Globus pallidus (tissue), 1 donor: ENCODE data around the gene KNSTRN.

Experiments used
- DNase-seq: peaks from one replicate; pipeline ENCODE4 v3.0.0-alpha.2; 2015; ENCODE audit warnings: low spot score

Gene KNSTRN, protein sequence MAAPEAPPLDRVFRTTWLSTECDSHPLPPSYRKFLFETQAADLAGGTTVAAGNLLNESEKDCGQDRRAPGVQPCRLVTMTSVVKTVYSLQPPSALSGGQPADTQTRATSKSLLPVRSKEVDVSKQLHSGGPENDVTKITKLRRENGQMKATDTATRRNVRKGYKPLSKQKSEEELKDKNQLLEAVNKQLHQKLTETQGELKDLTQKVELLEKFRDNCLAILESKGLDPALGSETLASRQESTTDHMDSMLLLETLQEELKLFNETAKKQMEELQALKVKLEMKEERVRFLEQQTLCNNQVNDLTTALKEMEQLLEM

DNA sequence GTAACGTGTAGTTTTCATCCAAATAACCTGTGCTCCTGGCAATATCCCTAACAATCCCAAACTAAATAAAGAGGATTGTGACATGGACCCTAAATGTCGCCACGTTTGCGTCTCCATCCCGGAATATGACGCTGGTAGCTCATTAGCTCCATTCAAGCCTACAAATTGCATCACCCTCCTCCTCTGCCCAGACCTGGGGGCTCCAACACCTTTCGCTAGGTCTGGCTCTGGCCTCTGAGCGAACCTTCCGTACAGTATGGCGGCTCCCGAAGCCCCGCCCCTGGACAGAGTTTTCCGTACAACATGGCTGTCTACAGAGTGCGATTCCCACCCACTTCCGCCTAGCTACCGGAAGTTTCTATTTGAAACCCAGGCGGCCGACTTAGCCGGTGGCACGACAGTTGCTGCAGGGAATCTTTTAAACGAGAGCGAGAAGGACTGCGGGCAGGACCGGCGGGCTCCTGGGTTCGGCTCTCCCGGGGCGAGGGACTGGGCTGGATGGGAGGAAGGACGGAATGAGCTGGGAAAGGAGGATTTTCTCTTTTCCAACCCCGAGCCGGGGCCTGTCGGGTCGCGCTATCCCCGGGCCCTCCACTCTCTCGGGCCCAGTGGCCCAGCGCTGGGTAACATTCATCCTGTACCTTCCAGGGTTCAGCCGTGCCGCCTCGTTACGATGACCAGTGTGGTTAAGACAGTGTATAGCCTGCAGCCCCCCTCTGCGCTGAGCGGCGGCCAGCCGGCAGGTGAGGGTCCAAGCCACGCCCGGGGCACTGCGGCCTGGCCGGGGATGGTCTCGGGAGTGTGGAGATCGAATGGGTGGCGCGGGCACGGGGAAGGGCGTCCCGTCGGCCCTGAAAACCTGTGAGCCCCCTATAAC lies at the start of gene KNSTRN:
Gene KNSTRN, plus strand, starts transcription at position 142 of the 877 bp plus-strand sequence. Its CDS starts 115 bp downstream, at position 257.
- DNase-seq: peak; percentile 91

DNA sequence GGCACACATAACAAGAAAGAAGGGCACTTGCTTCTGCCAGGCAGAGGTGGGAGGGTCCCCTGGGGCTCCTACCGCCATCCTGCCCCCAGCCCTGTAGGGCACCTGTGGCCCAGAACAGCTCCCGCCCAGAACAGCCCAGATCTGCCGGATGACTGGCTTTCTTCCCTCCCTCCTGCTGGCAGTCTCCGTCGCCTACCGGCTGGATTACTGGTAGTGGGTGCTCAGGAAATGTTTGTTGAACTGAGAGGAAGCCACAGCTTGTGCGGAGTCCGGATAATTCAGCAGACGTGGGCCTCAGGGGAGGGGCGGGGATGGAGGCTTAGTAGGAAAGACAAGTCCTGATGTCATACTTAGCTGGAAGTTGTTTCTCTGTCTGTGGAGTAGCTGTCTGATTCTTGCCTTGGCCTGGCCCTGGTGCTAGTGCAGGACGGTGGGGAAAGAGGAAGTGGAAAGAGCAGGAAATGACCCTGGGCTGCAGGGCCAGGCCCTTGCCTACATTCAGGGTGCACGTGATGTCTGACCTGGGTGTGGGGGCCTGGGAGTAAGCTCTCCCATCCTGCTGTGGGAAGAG lies 48.5 kb upstream of the KNSTRN start:
- DNase-seq: peak; percentile 71

DNA sequence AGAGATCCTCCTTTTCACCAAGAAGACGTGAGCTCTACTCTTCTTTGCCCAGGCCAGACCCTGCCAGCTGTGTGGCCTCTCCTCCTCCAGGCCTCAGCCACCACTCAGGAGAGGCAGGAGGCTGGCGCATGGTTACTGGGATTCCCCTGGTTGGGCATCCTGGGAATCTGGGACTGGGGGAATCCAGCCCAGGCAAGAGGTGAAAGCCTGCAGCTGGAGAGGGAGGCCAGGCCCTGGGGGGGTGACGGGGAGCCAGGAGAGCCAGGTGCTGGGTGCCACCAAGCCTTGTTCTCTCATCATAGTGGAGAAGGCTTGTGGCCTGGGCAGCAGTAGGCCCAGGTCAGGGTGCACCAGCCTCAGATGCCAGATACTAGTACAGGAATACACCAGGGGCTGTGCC lies 48.0 kb upstream of the KNSTRN start:
- no peak for DNase-seq

DNA sequence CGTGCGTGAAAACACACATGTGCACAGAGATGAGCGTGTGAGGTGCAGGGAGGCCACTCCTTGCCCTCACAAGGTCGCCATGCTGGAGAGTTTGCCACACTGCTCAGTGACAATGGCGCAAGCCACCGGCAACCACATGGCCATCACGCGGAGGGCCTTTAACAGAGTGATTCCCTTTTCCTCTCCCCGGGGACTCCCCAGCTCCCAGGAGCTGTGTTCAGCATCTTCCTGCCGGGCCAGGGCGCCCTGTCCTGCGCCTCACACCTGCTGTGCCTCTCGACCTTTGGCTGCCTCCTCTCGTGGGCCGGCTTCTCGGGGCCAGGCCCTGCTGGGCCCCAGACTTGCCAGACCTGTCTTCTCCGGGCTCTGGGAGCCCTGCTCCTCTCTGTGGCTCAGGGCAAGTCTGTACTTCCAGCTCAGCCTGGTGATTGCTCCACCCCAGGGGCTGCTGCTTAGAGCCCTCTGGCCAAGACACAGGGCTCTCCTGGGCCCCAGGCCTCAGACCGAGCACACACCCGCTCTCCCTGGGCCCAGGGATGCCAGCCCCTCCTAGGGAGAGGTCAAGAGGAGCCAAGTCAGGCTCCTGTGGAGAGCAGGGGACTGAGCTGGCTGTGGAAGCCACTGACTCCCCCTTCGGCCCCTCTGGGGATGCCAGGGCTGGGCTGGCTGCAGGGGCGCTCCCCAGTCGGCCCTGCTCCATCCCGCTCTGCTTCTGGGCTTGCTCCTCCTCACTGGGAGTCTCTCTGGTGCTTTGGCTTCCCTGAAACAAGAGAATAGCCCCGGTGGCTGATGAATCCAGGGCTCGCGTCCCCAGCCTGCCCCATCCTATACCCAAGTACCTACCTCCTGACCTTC lies 47.4 kb upstream of the KNSTRN start:
- no peak for DNase-seq

DNA sequence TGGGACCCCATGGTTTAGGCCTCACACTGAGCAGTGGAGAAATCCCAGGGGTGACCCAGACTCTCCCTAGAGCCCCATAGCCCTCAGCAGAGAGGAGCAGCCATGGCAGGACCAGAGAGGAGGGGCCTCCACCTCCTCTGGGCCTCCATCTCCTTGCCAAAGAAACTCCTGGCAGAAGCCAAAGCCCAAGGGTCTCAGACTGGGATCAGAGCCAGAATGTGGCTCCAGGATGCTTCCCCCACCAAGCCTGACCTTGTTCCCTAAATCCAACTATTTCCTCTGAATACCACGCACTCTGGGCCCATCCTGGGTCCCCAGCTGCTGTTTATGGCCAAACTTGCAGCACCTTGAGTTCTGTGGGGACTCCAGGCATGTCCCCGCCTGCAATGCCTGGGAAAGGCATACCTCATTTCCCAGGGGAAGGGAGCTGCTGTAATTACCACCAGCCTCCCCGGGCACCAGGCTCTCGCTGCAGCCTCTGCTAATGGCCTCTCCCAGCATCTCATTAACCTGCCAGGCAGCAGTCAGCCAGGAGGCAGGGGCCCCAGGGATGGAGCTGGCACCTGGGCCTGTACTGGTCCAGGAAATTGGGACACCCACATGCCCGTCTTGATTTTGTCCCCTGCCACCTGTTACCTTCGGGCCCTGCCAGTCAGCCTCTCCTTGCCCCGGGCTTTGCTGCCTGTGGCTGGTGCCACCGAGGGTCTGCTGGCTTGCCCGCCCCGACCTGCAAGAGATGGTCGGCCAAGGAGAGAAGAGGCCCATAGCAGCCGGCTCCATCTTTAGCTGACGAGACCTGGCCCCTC lies 46.4 kb upstream of the KNSTRN start:
- DNase-seq: no peak

DNA sequence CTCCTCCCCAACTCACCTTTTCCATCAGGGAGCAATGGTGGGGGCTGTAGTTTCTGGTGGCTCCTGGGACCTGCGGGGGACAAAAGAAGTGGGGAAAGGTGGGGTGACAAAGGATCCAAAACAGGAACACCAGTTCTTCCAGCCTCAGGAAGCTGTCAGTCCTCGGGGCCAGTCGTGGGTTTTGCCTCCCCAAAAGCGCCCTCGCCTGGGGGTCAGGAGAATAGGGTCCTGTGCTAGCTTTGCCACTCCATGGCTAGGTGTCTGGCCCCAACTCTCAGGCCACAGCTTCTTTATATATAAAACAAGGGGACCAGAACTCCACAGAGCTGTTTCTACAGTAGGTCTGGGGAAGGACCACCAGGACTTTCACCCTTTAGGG lies 45.8 kb upstream of the KNSTRN start:
- no peak for DNase-seq

DNA sequence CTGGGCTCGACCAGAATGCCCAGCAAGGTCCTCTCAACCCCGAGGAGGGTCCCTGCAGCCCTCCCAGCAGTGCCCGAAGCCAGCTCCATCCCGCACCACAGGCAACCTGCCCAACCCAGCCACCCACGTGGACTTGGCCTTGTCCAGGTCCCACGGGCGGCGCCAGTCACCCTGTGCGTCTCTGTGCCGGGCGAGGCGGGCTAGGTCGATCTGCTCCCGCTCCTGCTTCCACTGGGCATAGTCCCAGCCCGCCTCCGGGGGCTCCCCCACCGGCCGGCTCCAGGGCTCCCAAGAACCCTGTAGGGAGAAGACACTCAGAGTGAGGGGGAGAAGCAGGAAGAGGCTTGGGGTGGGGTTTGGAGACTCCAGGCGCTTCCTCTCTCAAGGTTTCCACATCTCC lies 44.9 kb upstream of the KNSTRN start:
- DNase-seq: no peak

DNA sequence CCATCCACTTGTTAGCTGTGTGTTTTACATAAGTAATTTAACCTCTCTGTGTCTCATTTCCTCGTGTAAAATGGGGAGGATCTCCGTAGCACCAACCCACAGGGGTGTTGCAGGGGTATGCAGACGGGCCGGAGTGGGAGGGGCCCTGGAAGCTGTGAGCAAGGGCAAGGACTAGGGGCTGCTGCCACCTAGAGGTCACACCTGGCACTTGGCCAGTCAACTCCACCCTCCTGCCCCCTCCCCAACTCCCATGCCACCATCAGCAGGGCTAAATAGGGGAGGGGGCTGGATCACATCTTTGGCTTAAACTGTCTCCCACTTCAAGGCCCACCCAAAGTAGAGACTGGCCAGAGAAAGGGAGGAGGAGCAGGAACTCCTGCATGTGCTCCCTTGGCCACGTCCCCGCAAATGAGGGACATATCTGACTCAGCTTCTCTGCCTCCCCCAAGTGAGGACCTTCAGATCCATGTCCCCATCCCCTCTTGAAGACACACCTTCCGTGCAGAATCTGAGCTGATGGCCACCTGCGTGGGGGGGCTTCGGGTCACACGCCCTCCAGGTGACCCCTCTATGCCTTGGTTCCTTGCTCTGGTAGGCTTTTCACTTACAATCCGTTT lies 44.4 kb upstream of the KNSTRN start:
- DNase-seq: peak; percentile 53

DNA sequence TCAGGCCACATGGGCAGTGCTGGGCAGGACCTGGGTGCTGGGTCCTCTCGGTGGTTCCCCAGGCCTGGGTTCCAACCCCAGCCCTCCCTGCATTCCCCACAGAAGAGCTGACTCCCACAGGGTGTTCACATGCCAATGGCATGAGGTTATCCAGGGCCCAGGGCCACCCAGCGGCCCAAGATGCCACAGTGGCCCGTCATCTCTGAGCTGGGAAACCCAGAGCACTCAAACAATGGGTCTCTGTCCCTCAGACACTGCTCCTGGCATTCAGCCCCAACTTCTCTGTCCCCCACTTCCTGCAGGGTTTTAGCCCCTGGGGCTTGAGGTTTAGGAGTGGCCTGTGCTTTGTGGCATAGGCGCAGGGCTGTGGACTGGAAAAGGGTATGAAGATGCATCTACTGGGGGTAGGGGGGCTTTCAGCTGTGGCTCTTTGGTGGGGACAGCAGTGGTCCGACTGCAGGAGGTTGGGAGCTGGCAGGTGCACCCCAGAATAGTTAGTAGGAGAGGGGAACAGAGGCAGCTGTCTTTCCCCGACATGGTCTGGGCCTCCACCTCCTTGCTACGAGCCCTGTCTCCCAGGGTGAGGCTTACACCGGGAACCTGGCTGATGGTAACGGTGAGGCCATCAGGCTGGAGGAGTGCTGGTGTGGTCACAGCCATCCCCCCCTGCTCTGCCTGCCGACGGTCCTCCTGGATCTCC lies 43.5 kb upstream of the KNSTRN start:
- DNase-seq: peak; percentile 90

DNA sequence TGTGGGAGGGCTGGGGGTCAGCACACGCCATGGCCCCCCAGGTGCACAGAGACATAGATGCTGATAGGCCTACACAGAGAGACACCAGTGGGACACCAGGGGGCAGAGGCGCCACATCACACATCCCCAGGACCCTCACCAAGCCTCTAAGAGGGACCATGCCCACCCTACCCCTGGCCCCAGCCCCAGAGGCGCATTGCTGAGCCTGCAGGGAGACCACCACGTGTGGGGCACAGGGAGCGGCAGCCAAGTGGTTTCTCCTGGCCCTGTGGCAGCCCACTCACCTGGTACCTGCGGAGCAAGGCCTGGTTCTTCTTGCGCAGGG lies 42.9 kb upstream of the KNSTRN start:
- no peak for DNase-seq

DNA sequence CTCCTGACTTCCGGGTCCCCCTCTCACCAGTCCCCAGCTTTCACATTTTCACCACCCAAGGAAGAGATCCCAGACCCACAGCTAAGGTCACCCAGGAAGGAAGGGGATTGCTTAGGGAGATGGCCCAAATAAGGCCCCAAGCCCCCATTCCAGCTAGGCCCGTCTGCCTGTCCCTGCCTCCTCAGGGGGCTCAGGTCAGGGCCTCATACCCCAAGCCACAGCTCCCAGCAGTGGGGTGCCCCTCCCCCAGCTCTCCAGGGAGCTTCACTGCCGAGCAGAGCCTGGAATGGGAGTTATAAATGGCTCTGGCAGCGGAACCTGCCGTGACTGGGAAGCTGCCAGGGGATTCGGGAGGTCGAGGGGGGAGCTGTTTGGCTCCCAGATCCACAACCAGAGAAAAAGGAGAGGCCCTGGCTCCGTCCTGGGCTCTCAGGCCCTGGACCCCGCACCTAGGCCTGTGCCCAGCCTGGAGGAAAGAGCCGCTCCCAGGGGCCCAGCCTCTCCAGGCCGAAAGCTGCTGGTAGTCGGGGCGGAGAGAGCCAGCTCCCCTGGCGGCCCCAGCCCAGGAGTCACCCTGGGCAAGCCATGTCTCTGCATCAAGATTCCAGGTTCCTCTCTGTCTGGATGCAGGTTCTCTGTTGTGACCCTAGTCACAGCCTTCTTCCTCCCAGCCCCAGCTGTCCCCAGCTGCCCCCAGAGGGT lies 42.3 kb upstream of the KNSTRN start:
- DNase-seq: peak; percentile 77

DNA sequence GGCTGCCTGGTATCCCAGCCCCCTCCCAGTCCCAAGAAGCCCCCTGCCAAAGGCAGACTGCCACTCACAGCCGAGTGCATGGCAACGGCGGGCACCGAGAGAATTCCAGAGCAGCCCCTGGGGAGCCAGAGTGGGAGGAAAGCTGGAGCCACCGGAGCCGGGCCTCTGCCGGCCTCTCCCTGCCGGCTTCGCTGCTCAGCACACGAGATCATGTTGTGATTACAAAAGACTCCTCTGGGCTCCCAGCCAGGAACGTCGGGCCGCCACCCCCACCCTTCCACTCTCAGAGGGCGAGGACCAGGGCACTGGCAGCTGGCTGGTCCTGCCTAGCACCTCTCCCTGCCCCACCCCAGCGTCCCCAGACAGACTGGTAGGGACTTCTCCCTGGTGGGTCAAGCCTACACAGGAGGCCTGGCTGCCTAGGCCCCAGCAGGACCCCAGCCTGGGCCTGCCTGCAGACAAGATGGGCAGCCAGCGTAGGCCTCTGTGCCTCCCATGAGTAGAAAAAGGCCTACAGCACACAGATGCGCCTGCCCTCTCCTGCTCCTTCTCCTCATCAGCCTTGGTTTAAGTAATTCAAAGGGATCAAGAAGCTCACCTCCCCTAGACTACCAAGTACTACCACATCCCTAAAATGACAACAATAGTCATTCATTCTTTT lies 41.7 kb upstream of the KNSTRN start, which contains the start of gene CCDC9B:
Gene CCDC9B, minus strand, starts transcription at position 200 of the 661 bp plus-strand sequence. Its CDS starts 120 bp downstream, at position 80.
- DNase-seq: peak; percentile 91

DNA sequence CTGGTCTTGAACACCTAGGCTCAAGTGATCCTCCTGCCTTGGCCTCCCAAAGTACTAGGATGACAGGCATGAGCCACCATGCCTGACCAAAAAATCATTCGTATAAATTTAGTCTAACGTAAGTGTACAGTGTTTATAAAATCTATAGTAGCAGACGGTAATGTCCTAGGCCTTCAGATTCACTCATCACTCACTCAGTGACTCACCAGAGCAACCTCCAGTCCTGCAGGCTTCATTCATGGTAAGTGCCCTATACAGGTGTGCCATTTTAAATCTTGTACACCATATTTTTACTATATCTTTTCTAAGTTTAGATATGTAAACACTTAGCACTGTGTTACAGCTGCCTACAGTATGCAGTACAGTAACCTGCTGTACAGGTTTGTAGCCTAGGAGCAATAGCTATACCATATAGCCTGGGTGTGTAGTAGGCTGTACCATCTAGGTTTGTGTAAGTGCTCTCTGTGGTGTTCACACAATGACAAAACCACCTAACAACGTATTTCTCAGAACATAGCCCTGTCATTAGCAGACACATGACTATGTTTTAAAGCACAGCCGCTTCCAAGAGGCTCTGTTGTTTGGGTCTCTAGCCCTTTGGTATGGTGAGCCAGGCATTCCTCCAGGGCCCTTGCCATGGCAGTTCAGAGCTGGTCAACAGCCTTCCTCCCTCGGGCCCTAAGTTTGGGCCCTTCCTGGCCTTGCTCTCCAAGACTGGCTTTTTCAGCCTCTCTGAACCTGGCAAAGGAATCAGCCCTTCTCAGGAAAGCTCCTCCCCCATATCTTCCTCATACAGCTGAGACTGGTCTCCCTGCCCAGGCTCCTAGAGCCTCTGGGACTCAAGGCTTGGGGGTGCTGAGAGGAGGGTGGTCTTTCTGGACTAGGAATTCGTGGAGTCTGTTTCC lies 39.9 kb upstream of the KNSTRN start:
- no peak for DNase-seq

DNA sequence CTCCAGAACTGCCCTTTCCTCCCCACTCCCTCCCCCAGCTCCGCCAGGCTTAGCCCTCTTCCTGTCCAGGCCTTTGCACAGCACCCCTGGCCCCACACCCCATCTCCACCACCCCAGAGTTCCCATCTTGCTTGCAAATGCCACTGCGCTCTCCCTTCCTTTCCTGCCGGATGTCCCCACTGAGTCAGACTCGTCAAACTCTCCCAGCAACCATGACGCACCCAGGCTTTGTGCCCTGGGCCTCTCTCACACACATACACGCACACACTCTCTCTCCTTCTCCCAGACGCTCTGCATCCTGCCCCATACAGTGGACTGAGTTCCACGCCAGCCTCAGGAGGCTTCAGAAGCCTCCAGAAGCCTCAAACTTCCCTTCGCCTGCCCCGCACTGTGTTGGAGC lies 39.0 kb upstream of the KNSTRN start:
- DNase-seq: no peak

DNA sequence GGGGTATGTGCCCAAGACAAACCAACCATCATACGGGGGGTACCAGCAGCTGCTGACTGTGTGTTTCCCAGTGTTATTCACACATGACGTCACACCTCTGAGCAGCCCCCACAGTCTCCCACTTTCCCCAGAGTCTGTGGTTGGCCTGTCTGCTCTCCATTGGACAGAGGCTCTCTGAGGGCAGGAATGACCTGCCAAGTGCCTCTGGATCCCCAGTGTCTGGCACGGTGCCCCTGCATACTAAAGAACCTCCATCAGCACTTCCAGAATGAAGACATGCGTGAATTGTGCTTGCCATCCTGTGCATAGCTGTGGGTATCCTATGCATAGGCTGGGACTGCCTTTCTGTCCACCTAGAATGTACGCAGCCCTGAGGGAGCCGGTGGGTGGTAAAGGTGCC lies 38.3 kb upstream of the KNSTRN start:
- no peak for DNase-seq

DNA sequence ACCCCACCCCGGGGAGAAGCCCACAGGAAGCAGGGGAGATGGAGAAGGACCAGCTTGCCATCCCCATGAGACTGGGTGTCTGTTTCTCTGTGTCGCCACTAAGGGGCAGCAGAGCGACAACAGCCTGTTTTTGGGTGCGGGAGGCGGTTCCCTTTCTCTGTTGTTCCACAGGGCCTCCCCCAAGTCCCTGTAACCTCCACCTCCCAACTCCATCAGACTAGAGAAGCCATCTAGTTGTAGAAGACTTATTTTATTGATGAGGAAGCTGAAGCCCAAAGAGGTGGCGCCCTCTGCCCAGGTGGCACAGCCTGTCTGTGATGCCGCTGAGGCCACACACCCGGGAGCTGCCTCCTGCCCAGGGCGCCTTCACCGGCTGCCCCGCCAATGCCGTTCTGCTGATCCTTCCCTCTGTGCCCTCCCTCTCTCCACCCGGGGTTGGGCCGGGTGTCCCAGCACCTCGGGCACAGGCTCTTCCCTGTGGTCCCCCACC lies 37.8 kb upstream of the KNSTRN start:
- DNase-seq: peak; percentile 54

DNA sequence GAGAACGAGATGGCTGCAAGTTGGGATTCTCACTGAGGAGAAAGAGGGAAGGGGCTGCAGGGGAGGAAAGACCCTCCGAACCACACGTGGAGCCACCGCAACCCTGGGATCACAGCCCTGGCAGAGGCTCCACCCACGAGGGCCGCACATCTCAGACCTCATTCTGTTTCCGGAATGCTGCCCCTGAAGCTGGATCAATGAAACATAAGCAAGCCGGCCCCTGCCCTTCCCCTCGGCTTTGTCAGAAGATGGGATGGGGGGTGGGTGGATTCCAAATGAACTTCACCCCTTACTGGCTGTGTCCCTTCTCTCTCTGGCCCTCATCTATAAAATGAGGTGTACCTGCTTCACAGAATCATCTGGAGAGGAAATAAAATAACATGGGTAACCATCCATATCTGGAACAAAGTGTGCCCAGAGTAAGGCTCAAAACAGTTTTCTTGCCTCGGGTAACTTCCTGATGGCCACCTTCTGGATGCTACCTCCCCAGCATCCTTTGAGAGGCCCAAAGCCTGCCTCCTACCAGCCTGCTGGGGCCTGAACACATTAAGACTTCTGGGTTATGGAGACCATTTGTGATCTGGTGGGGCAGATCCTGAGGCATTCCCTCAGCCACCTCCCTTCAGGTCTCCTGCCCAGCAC lies 37.2 kb upstream of the KNSTRN start:
- DNase-seq: no peak
